ENCODE data around the gene GUF1. TPM values are rescaled to one million over a fixed set of nuclear protein-coding genes. Genes with fewer than 3 reads are reported as not detected.

The GUF1 gene
- total and polyA plus RNA-seq, 12 donors: 11.6 to 35.5 (median 19.8) TPM

- no peaks in the 10 kb centered on the region for H3K9me3 ChIP-seq (replicated peaks in 1 of 3)
- H3K36me3 ChIP-seq (replicated peaks in 1 of 2): no peaks in the 10 kb centered on the region
- H3K27me3 ChIP-seq: no peaks in the 10 kb centered on the region
- 76 to 89% (median 86%) methylated on average over 1 of the region's 1 CpG for WGBS, 4 donors
- no peaks in the 10 kb centered on the region for H3K4me1 ChIP-seq (replicated peaks in 1 of 2)
- no peak overlapping the region for H3K27ac ChIP-seq
- no peak overlapping the region for H3K4me3 ChIP-seq
- intact Hi-C loops (cut with DNase I): no loop called here
- no peak for TF ChIP-seq POLR2A (IDR thresholded peaks at IDR 0.05)
- TF ChIP-seq CTCF (IDR thresholded peaks at IDR 0.05): no peak
- no peak for DNase-seq
These were observed 26.2 kb upstream of the GUF1 start for GRCh38 chr4:44652002-44652401.

GRCh38 chr4:44660396-44660795, 17.8 kb upstream of the GUF1 start:
- TF ChIP-seq POLR2A (IDR thresholded peaks at IDR 0.05) (no peak), CTCF (IDR thresholded peaks at IDR 0.05) (no peak)
- Histone ChIP-seq H3K27me3 (no peaks in the 10 kb centered on the region), H3K4me1 (replicated peaks in 1 of 2) (no peaks in the 10 kb centered on the region), H3K36me3 (replicated peaks in 1 of 2) (no peaks in the 10 kb centered on the region), H3K9me3 (replicated peaks in 1 of 3) (no peaks in the 10 kb centered on the region), H3K27ac (no peak overlapping the region), H3K4me3 (no peak overlapping the region)
- no peak for DNase-seq
- 33 to 72% (median 43%) methylated on average over 3 of the region's 3 CpGs for WGBS, 4 donors
- intact Hi-C loops (cut with DNase I): no loop called here

- H3K27ac ChIP-seq: no peak overlapping the region
- 78 to 90% (median 83%) methylated on average over 1 of the region's 1 CpG for WGBS, 4 donors
- intact Hi-C loops (cut with DNase I): no loop called here
- H3K4me1 ChIP-seq (replicated peaks in 1 of 2): no peaks in the 10 kb centered on the region
- H3K27me3 ChIP-seq: no peaks in the 10 kb centered on the region
- no peak overlapping the region for H3K4me3 ChIP-seq
- no peak for DNase-seq
- no peaks in the 10 kb centered on the region for H3K36me3 ChIP-seq (replicated peaks in 1 of 2)
- H3K9me3 ChIP-seq (replicated peaks in 1 of 3): no peaks in the 10 kb centered on the region
- TF ChIP-seq POLR2A (IDR thresholded peaks at IDR 0.05) (no peak), CTCF (IDR thresholded peaks at IDR 0.05) (no peak)
These were observed 16.1 kb upstream of the GUF1 start for GRCh38 chr4:44661940-44662622.

- Histone ChIP-seq H3K36me3 (replicated peaks in 1 of 2) (no peaks in the 10 kb centered on the region), H3K9me3 (replicated peaks in 1 of 3) (no peaks in the 10 kb centered on the region), H3K27me3 (no peaks in the 10 kb centered on the region), H3K27ac (no peak overlapping the region), H3K4me1 (replicated peaks in 1 of 2) (no peaks in the 10 kb centered on the region), H3K4me3 (no peak overlapping the region)
- DNase-seq: no peak
- 35 to 57% (median 47%) methylated on average over 2 of the region's 2 CpGs for WGBS, 4 donors
- TF ChIP-seq CTCF (IDR thresholded peaks at IDR 0.05) (no peak), POLR2A (IDR thresholded peaks at IDR 0.05) (no peak)
- intact Hi-C loops (cut with DNase I): no loop called here
These were observed 15.6 kb upstream of the GUF1 start for GRCh38 chr4:44662623-44663005.

All from adrenal gland (tissue), 12 donors.